ENCODE measurements around the gene CPT1B. TPM values are rescaled to one million over a fixed set of nuclear protein-coding genes. Genes with fewer than 3 reads are reported as not detected.

CPT1B gene
- total and polyA plus RNA-seq, 2 of the 8 experiments (the other 6 are each of a cell fraction or from before 2014, with no cell fraction given), result 34.2 to 36.2 TPM

- TF ChIP-seq SAP30 (IDR thresholded peaks at IDR 0.05; ENCODE audit: insufficient read depth, insufficient replicate concordance, low read length), result no peak
These were observed 8.2 kb downstream of the CPT1B start (continued) for GRCh38 chr22:50569896-50570535.
